ENCODE measurements around the gene SPR.
"Not testable (repeated sequence)": the region's sequence is repeated elsewhere in the genome, so short reads cannot be mapped to it uniquely, and the experiment has no call there.

The SPR gene

DNA sequence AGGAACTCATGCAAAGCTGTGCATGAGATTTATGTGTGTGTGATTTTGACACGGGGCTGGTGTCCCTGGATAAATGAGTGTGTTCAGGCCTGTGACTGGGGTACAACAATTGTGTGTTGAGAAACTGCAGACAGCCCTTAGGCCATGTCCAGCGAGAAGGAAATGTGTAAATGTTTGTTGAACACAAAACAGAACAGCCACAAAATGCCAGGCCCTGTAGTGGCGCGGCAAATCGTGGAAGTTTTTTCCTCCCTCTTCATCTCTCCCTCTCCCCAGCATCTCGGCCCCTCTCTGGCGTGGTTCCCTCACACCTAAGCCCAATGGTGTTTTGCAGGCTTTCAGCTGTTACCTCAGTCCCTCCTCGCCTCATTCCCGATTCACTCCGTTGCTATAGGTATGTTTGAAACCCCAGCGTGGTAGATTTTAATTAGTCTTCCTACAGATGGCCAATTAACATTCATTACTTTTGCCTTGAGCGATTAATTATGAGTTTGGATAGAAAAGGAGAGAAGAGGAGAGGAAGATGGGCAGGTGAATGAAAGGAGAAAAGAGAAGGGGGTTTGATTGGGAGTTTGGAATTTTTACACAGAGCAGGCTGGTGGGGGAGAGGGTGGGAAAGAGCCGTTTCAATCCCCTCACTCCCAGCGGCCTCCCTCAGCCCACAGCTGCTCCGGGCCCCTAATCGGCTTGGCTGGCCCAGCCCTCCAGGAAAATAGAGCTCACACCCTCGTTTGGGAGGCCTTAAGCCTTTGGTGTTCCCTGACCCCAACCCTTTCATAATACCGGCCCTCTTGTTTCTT lies 10.8 kb downstream of the SPR start:
- no peaks in the 10 kb centered on the region for H3K9me3 Mint-ChIP-seq
- H3K4me1 Mint-ChIP-seq (ENCODE audit: low read depth) = no peaks in the 10 kb centered on the region
- H3K4me3 Mint-ChIP-seq = no peak overlapping the region
- peaks cover 61% of the 10 kb centered on the region for H3K27me3 Mint-ChIP-seq
- H3K36me3 Mint-ChIP-seq (ENCODE audit: low read depth) = no peaks in the 10 kb centered on the region
- H3K27ac Mint-ChIP-seq = no peak overlapping the region

DNA sequence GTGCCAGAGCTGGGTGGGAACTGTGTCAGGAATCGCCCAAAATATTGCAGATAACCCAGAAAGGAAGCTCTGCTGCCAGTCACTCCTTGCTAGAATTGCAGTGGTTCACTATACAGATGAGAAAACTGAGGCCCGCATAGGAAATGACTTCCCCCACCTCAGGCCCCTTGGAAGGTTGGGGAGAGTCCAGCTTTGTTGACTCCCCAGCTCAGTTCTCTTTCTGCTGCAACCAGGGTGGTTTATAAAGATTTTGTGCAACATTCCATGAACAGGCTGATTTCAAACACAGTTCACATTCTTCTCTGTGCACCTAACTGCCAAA lies 11.3 kb downstream of the SPR start:
- Mint-ChIP-seq H3K4me3 (no peak overlapping the region), H3K27me3 (peaks cover 66% of the 10 kb centered on the region), H3K27ac (no peak overlapping the region), H3K9me3 (no peaks in the 10 kb centered on the region), H3K4me1 (ENCODE audit: low read depth) (no peaks in the 10 kb centered on the region), H3K36me3 (ENCODE audit: low read depth) (no peaks in the 10 kb centered on the region)

DNA sequence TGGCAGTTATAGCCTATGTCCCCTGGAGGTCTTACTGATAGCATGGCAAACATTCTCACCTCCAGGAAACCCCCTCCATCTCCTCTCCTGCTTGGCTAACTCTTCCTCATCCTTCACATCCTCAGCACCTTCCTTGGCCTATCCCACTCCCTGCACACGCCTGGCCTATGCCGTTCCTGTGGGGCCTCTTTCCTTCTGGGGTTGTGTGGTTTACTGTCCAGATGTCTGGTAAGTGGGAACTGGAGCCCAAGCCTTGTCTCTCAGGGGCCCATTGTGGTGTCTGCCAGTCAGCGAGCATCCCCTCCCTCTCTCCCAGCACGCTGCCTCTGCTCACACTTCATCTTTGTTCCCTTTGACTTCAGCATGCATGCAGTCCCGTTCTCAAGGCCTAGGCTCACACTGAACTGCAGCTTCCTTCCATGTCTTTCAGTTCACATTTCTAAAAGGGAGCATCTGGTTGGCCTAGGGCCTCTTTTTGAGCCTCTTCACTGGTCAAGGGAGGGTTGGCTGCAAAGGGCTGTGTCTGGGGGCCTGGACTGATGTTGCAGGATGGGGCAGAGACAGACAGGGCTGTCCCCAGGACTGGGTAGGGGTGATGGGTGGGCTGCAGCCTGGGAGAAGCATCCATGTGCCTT lies 13.1 kb downstream of the SPR start:
- Mint-ChIP-seq H3K4me3 (no peak overlapping the region), H3K4me1 (ENCODE audit: low read depth) (no peaks in the 10 kb centered on the region), H3K27me3 (peaks cover 68% of the 10 kb centered on the region), H3K9me3 (no peaks in the 10 kb centered on the region), H3K36me3 (ENCODE audit: low read depth) (no peaks in the 10 kb centered on the region), H3K27ac (no peak overlapping the region)

DNA sequence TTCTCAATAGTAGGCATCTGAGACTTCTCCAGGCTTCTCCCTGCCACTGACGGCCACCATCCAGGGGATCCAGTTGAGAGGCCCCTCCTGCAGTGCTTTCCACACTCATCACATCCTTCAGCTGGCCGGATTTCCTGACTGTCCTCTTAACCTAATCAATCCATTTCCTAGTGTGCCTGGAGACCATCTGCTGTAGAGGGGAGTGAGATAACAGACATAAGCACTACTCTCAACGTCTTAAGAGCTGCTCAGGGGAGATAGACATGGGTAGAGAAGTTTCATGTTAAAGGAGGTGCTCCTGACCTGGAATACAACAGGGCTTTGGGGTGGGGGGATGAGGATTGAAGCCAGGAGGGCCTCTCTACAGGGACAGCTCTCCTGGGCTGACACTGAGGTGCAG lies 14.2 kb downstream of the SPR start:
- no peaks in the 10 kb centered on the region for H3K9me3 Mint-ChIP-seq
- no peaks in the 10 kb centered on the region for H3K4me1 Mint-ChIP-seq (ENCODE audit: low read depth)
- no peaks in the 10 kb centered on the region for H3K36me3 Mint-ChIP-seq (ENCODE audit: low read depth)
- no peak overlapping the region for H3K4me3 Mint-ChIP-seq
- H3K27me3 Mint-ChIP-seq = peaks cover 74% of the 10 kb centered on the region
- no peak overlapping the region for H3K27ac Mint-ChIP-seq

DNA sequence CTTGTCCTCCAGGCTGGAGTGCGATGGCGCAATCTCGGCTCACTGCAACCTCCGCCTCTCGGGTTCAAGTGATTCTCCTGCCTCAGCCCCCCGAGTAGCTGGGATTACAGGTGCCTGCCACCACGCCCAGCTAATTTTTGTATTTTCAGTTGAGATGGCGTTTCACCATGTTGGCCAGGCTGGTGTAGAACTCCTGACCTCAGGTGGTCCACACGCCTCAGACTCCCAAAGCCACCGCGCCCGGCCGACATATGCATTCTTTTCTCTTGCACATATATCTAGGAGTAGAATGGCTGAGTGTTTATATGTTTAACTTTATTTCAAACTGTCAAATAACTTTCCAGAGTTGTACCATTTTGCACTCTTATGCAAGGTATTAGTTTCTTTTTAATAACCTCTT lies 20.2 kb downstream of the SPR start:
- H3K4me1 Mint-ChIP-seq (ENCODE audit: low read depth); H3K9me3 Mint-ChIP-seq; H3K4me3 Mint-ChIP-seq; H3K36me3 Mint-ChIP-seq (ENCODE audit: low read depth); H3K27ac Mint-ChIP-seq: not testable (repeated sequence)
- H3K27me3 Mint-ChIP-seq = peaks cover 78% of the 10 kb centered on the region

DNA sequence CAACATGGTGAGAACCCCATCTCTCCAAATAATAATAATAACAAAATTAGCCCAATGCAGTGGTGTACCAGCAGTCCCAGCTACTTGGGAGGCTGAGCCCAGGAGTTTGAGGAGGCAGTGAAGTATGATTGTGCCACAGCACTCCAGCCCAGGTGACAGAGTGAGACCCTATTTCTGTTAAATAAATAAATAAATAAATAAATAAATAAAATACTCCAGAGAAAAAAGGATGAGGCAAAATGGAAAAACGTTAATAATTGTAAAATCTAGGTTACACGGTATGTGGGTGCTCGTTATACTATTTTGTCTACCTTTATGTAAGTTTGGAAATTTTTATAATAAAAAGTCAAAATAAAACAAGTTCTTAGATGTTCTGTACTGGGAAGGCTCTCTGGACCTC lies 21.5 kb downstream of the SPR start:
- Mint-ChIP-seq H3K27me3 (peaks cover 76% of the 10 kb centered on the region), H3K27ac (no peak overlapping the region), H3K4me3 (no peak overlapping the region), H3K36me3 (ENCODE audit: low read depth) (no peaks in the 10 kb centered on the region), H3K4me1 (ENCODE audit: low read depth) (no peaks in the 10 kb centered on the region), H3K9me3 (no peaks in the 10 kb centered on the region)

DNA sequence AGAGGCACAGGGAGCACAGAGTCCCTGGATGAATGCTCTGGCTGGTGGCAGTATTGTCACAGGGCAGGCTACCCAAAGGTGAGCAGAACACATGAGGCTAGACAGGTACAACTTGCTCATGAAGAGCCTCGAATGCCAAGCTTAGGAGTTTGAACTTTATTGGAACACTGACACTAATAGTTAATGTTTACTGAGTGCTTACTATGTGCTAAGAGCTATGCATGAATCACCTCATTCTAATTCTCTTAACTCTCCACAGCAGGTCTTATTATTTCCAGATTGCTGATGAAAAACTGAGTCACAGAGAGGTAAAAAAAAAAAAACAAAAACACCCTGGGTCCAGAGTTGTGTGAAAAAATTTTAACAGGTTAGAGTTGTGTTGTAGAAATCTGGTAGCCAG lies 24.0 kb downstream of the SPR start:
- H3K4me3 Mint-ChIP-seq = no peak overlapping the region
- peaks cover 9% of the 10 kb centered on the region for H3K4me1 Mint-ChIP-seq (ENCODE audit: low read depth)
- H3K36me3 Mint-ChIP-seq (ENCODE audit: low read depth) = no peaks in the 10 kb centered on the region
- H3K9me3 Mint-ChIP-seq = no peaks in the 10 kb centered on the region
- H3K27me3 Mint-ChIP-seq = peaks cover 82% of the 10 kb centered on the region
- H3K27ac Mint-ChIP-seq = no peak overlapping the region

DNA sequence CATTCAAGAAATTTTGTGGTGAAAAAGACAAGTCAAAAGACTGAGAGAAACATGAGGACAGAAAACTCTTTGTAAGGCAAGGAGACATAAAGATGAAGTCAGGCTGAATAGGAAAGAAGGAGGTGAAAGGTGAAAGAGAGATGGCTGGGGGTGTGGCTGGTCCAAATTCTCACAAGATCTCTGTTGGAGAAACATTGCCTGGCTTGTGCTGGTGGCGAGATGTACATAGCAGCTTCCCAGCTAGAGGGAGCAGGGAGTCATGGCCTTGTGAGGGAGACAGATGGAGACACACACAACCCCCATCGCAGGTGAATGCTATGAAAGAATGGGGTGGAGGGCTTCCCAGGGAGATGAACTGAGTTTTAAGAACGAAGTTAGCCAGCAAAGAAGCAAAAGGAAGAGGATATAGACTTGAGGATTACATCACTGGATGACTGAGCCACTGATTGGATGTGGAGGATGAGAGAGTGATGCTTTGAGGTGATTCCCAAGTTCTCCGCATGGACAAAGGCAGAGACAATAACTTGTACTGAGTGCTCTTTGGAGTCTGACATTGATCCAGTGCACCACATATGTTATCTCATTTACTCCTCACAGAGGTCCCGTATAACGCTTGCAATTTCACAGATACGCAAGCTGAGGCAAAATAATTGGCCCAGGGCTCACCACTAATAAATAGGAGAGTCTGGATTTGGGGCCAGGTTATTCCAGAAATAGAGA lies 26.4 kb downstream of the SPR start:
- Mint-ChIP-seq H3K27me3 (peaks cover 75% of the 10 kb centered on the region), H3K36me3 (ENCODE audit: low read depth) (no peaks in the 10 kb centered on the region), H3K9me3 (no peaks in the 10 kb centered on the region), H3K27ac (no peak overlapping the region), H3K4me1 (ENCODE audit: low read depth) (peaks cover 19% of the 10 kb centered on the region), H3K4me3 (no peak overlapping the region)

DNA sequence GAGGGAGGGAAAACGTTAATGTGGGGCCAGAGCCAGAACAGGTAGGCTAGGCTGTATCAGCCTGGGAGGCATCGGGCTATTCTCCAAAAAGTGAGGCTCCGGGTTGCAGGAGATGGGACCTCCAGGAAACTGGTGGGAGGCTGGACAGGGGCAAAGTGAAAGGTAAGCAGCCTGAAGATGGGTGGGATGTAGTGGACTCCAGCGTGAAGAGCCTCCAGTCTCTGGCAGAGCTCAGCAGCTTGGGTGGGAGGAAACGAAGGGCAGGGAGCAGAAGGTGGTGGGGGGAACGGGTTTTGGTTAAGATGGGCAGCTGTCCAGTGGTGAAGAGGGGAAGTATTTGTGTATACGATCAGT lies 27.0 kb downstream of the SPR start:
- H3K4me1 Mint-ChIP-seq (ENCODE audit: low read depth) = peaks cover 25% of the 10 kb centered on the region
- H3K9me3 Mint-ChIP-seq = no peaks in the 10 kb centered on the region
- H3K4me3 Mint-ChIP-seq = no peak overlapping the region
- no peak overlapping the region for H3K27ac Mint-ChIP-seq
- H3K36me3 Mint-ChIP-seq (ENCODE audit: low read depth) = no peaks in the 10 kb centered on the region
- peaks cover 77% of the 10 kb centered on the region for H3K27me3 Mint-ChIP-seq

DNA sequence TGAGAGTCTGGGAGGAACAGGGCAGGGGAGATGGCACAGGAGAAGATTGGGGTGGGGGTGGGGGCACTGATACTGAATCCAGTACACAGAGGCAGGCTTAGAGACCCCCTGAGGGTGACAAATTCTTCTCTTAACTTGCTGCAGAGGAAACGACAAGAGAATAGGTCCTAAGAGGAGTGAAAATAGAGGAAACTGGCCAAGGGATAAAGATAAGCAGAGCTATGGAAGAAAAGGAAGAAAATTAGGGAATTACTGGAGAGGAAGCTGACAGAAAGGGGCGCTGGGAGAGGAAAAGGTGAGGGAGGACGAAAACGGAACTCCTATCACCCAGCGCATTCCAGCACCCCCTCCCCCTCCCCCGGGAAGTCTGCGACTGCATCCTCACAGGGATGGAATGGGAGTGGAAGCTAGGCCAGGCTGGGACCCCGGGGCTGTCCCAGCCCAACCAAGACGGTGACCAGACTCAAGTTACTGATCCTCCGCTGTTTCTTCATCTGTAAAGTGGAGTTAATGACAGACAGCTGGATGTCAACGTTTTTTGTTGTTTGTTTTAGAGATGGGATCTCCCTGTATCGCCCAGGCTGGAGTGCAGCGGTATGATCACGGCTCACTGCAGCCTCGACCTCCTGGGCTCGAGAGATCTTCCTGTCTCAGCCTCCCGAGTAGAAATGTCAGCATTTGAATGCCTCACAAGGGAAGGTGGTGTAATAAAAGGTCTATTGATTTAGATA lies 27.5 kb downstream of the SPR start:
- H3K4me3 Mint-ChIP-seq = peak overlapping the region; percentile 24
- no peak overlapping the region for H3K27ac Mint-ChIP-seq
- peaks cover 30% of the 10 kb centered on the region for H3K4me1 Mint-ChIP-seq (ENCODE audit: low read depth)
- H3K9me3 Mint-ChIP-seq = no peaks in the 10 kb centered on the region
- peaks cover 77% of the 10 kb centered on the region for H3K27me3 Mint-ChIP-seq
- H3K36me3 Mint-ChIP-seq (ENCODE audit: low read depth) = no peaks in the 10 kb centered on the region

DNA sequence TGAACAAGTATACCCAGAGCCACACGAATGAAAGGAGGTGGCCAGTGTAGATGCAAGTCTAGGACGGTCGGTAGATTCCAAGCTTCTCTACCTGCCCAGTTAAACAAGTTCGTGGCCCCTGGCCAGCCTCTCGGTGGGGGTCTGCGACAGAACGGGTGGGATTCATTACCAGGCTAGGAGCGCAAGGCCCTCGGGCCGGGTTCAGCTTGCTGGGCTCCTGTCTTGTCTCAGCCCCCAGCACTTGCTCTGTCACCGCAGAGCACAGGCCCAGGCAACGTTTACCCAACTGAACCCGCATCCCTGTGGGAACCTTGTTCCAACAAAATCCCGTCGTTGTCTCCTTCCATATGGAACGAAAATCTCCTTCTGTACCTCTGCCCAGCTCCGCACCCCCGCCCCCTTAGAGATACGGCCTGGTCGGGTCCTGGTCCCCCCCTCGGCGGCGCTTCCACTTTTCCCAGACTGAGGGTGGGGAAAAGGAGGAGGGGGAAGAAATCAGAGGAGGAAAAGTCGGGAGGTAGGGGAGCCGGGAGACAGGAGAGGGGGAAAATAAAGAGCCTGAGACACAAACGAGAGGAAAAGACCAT lies 28.2 kb downstream of the SPR start:
- H3K4me3 Mint-ChIP-seq = peak overlapping the region; percentile 24
- H3K27me3 Mint-ChIP-seq = peaks cover 73% of the 10 kb centered on the region
- H3K36me3 Mint-ChIP-seq (ENCODE audit: low read depth) = no peaks in the 10 kb centered on the region
- H3K4me1 Mint-ChIP-seq (ENCODE audit: low read depth) = peaks cover 34% of the 10 kb centered on the region
- H3K9me3 Mint-ChIP-seq = no peaks in the 10 kb centered on the region
- H3K27ac Mint-ChIP-seq = no peak overlapping the region

DNA sequence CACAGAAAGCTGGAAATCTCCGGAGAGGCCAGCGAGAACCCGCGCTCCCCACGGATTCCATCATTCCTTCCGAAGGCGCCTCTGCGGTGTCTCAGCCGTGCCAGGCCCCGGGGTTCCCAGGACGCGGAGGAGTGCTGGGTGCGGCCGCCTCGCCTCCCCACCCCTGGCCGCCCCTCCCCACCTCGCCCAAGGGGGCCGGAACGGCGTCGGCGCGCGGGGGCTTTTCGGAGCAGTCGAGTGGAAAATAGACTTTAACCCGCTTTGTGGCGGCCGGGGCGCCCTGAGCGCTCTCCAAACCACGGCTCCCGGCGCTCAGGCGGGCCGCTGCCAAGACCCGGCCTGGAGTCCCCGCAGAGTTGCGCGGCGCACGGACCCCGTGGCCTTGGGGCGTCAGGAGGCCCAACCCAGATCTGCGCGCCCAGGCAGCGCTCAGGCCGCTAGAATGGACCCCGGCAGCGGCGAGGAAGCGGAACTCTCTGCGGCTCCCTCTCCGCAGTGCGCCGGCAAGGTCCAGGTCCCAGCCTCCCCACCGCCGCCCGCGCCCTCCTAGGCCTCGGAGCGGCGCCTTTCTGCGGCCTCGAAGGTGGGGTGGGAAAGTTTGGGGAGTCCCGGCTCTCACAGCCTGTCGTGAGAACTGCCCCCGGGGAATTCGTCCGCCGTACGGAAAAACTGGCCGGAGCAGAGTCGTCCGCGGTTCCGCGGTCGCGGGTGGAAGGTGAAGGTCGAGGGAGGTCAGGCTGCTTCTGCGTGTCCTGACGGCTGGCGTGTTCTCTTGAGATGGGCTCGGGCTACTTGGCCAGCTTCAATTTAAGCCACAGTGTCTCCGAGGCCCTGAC lies 28.9 kb downstream of the SPR start:
- peak overlapping the region; percentile 70 for H3K4me3 Mint-ChIP-seq
- no peaks in the 10 kb centered on the region for H3K36me3 Mint-ChIP-seq (ENCODE audit: low read depth)
- H3K9me3 Mint-ChIP-seq = no peaks in the 10 kb centered on the region
- H3K4me1 Mint-ChIP-seq (ENCODE audit: low read depth) = peaks cover 37% of the 10 kb centered on the region
- peaks cover 72% of the 10 kb centered on the region for H3K27me3 Mint-ChIP-seq
- no peak overlapping the region for H3K27ac Mint-ChIP-seq

DNA sequence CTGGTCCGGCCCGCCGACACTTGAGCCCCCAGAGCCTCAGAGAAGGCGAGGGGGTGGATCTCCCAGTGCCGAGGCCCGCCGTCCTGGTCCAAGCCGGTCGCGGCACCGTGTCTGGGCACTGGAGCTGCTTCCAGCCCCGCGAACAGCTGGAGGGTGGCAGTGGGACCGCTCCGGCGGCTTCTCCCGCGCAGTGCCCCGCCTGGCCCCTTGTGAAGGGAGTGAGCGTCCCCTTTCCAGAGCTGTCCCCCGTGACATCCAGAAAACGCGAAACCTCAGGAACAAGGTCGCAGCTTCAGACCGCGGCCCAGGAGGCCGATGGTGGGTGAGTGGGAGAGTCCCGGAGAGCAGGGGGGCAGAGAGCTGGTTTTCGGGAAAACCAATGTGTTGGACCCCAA lies 29.5 kb downstream of the SPR start:
- Mint-ChIP-seq H3K36me3 (ENCODE audit: low read depth) (no peaks in the 10 kb centered on the region), H3K27ac (no peak overlapping the region), H3K4me3 (peak overlapping the region; percentile 70), H3K27me3 (peaks cover 73% of the 10 kb centered on the region), H3K4me1 (ENCODE audit: low read depth) (peaks cover 37% of the 10 kb centered on the region), H3K9me3 (no peaks in the 10 kb centered on the region)
